Activated CD8-positive, alpha-beta memory T cell treated with anti-CD3 and anti-CD28 coated beads for 4 hours (primary cell): ENCODE measurements around the gene SHMT2.

ENCODE experiments used
- DNase-seq, 2 donors: peaks; one replicate each; pipeline ENCODE4 v3.0.0-alpha.2; 2020; ENCODE audit warnings: low read depth in 2 of 2

Gene SHMT2

GRCh38 chr12:57226588-57227314 is 2.8 kb upstream of the SHMT2 start:
- DNase-seq: no peak

GRCh38 chr12:57227315-57228115 is 2.0 kb upstream of the SHMT2 start:
- DNase-seq: no peak

GRCh38 chr12:57229046-57229633 is 371 bp upstream of the SHMT2 start:
- DNase-seq: no peak

- DNase-seq: no peak
Measured at GRCh38 chr12:57230381-57231155, 1.1 kb downstream of the SHMT2 start.

- no peak for DNase-seq
Measured at GRCh38 chr12:57231276-57232021, 1.9 kb downstream of the SHMT2 start.

- no peak for DNase-seq
Measured at GRCh38 chr12:57232156-57232756, 2.7 kb downstream of the SHMT2 start.

- DNase-seq: no peak
Measured at GRCh38 chr12:57233357-57234232, 4.1 kb downstream of the SHMT2 start.

GRCh38 chr12:57234233-57234570 is 4.7 kb downstream of the SHMT2 start:
- DNase-seq: no peak

GRCh38 chr12:57234571-57235016 is 5.1 kb downstream of the SHMT2 start:
- no peak for DNase-seq

GRCh38 chr12:57235017-57235727 is 5.7 kb downstream of the SHMT2 start:
- no peak for DNase-seq

- no peak for DNase-seq
Measured at GRCh38 chr12:57235728-57236131, 6.2 kb downstream of the SHMT2 start.

- DNase-seq: no peak
Measured at GRCh38 chr12:57236201-57236924, 6.9 kb downstream of the SHMT2 start.

GRCh38 chr12:57236925-57237595 is 7.5 kb downstream of the SHMT2 start:
- DNase-seq: no peak

GRCh38 chr12:57237596-57237931 is 8.1 kb downstream of the SHMT2 start:
- DNase-seq: no peak

- no peak for DNase-seq
Measured at GRCh38 chr12:57237932-57238853, 8.7 kb downstream of the SHMT2 start.

GRCh38 chr12:57238854-57239554 is 9.5 kb downstream of the SHMT2 start:
- DNase-seq: peak; percentile 67 to 71
